NCI-H1092 treated with DMSO at 0.1 percent for 48 hours (cell line): ENCODE measurements around the gene M1AP.

ENCODE experiments used
- DNase-seq: peaks from one replicate; lab custom pipeline; 2025; lab: John Stamatoyannopoulos, UW

Gene M1AP

GRCh38 chr2:74593826-74594772 lies 54.0 kb downstream of the M1AP start:
- no peak for DNase-seq

- no peak for DNase-seq
These were observed 59.5 kb downstream of the M1AP start for GRCh38 chr2:74588664-74589063.

- peak; percentile 40 for DNase-seq
These were observed 60.4 kb downstream of the M1AP start for GRCh38 chr2:74587664-74588277.

- no peak for DNase-seq
These were observed 62.5 kb downstream of the M1AP start for GRCh38 chr2:74585406-74586185.

- DNase-seq, result no peak
These were observed 64.0 kb downstream of the M1AP start for GRCh38 chr2:74584088-74584645.

DNA sequence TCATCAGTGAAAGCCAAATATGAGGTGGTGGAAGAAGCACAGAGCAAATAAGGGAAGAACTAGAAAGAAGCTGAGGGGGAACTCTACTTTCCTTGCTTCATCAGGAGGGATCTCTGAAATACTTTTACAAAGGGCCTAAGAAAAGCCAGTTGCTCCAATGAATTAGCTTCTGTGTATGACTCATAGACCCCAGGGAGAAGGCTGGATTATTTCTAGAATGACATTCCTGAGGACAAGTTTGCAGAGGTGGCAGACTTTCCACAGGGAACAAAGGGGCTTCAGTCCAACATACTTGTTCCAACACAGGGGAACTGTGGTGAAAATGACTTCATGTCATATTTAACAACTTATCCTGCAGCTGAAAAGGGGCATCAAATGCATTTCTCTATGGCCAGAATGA lies 64.6 kb downstream of the M1AP start:
- DNase-seq, result no peak

- no peak for DNase-seq
These were observed 65.9 kb downstream of the M1AP start for GRCh38 chr2:74582184-74582583.

DNA sequence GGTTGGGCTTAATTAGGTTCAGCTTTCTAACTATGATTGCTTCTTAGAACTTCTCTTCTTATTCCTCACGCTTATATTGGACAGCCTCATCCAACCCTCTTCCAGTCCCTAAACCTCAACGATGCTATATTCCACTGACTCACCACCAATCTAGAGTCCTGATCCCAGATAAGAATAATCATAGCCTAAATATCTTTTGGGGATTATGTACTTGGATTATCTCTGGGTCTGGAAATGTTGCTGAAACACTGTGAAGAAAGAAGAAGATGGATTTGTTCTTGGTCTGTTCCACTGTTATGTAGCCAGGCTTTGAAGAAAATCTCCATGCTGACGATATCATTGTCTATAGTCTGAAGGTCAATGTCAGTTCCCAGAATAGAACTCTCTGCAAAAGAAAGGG lies 66.7 kb downstream of the M1AP start:
- no peak for DNase-seq

DNA sequence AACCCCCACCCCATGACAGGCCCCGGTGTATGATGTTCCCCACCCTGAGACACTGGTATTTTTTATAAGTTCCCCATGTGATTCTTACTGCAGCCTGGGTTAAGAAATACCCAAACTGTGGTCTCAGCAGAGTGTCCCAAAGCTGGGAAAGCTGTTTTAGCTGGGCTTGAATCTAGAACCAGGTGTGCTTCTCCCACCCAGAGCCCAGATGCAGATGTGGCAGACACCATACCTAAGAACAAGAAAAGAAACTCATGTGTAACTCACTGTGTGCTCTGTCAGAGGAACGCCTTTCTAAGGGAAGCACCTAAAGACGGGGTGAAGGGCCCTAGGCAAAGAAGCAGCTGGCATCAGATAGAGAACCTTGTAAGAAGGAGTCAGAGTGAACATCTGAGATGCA lies 69.7 kb downstream of the M1AP start:
- DNase-seq, result no peak

DNA sequence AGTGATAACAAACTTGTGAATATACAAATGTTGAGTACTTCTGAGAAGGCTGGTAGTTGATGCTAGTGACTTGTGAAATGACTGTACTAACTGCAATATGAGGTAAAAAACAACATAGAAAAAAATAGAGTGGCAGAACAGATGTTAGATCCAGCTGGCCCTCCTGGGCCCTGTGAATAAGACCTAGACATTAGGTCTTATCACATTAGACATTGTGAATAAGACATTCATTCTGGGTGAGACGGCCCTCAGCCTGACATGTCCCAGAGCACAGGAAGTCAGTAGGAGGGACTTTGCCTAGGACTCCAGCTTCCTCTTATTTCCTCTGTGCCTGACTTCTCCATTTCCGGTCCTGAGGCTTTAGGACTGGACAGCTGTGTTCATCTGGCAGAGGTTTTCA lies 70.7 kb downstream of the M1AP start:
- DNase-seq, result no peak

DNA sequence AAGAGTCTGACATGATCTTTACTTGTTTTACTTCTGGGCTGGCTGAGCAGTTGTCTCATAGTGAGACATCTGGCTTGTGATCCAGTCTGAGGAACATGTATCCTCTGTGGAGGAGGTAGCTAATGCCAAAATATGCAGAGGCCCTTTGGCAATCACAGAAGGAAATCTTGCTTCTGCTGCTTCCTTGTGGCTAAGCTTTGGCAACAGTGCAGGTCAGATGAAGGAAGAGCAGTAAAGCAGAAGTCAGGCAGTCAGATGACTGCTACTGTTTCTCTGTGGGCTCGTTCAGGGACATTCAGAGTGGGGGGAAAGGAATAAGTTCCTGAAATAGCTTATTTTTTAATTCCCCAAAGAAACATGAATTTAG lies 71.3 kb downstream of the M1AP start:
- no peak for DNase-seq

DNA sequence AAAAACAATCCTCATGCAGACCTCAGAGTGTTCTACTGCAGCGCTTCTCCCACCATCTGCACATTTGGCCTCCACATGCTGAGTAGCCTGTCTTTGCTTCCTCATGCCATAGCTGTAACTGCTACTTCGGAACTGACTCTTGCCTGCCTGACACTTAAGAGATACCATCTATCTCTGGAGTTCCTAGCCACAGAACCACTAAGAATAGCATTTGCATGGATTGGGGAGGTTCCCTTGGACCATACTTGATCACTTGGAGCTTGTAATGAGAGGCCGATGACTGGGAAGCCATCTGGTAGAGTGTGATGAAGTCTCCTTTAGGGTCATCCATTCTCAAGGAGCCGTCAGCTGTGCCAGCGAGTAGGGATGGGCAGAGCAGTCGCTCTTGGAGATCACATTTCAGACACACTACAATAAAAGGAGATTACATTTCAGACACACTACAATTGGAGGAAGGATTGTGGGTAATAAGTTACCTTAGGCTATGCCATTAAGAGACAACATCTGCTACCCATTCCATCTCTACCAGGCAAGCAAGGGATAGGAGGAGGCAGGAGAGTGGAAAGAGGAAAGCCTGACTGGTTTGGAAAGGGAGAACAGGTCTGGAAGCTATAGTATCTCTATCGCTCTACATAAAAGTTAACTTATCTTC lies 71.8 kb downstream of the M1AP start:
- no peak for DNase-seq

GRCh38 chr2:74575320-74575719 lies 72.8 kb downstream of the M1AP start:
- DNase-seq, result no peak

GRCh38 chr2:74573747-74574562 lies 74.2 kb downstream of the M1AP start:
- no peak for DNase-seq

GRCh38 chr2:74572178-74572925 lies 75.8 kb downstream of the M1AP start:
- DNase-seq, result no peak

- DNase-seq, result no peak
These were observed 77.1 kb downstream of the M1AP start for GRCh38 chr2:74571058-74571457.

DNA sequence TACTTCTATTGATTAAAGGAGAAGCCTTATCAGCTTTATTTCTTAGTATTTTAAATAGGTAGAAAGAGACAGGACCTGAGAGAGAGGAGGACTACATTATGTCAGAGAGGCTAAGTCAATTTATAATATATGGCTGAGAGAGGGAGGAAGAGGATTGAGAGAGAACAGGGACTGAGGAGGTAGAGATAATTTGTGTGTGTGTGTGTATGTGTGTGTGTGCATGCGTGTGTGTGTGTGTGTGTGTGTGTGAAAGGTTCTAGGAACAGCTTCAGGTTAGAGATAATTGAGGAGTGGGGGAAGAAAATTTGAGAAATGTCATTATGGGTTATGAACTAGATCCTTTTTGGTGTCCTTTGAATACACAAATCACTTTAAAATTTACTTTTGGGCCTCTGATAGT lies 78.4 kb downstream of the M1AP start:
- no peak for DNase-seq

DNA sequence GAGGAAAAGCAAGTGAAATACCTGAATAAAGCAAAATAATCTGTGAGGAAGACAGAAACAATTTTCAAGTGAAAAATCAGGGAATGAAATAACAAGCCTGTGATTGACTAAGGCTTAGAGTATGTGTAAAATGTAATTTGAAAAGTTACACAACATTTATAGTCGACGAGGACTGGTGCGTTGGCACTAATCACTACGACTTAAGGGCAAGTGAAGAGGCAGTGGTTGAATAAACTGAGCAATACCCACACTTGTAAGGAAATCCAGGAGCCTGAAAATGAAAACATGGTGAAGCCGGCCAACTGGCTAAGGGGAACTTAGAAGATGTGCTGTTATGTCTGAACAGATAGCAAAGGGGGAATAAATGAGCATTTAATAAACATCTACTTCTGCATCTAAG lies 80.2 kb downstream of the M1AP start:
- DNase-seq, result no peak

- DNase-seq, result no peak
These were observed 81.4 kb downstream of the M1AP start for GRCh38 chr2:74566754-74567085.

GRCh38 chr2:74566076-74566753 lies 81.9 kb downstream of the M1AP start:
- no peak for DNase-seq
